Right lobe of liver (tissue), 6 donors: ENCODE measurements around the gene IPPK. TPM values are rescaled to one million over a fixed set of nuclear protein-coding genes. Genes with fewer than 3 reads are reported as not detected.

ENCODE experiments used
- ATAC-seq, 4 donors: fragments of 200-7000 bp; cut with Tn5 transposase; one replicate each; pipeline ENCODE4 v1.9.1; 2020; ENCODE audit warnings: mild to moderate bottlenecking in 4 of 4, moderate library complexity in 4 of 4
- DNase-seq, 3 donors: peaks; one replicate each; pipeline ENCODE4 v3.0.0-alpha.2; 2020
- H3K27ac ChIP-seq, 3 donors: fragments of 200-600 bp; one replicate each; pipeline ENCODE4 v1.8.0; 2022
- H3K27me3 ChIP-seq, 2 donors: fragments of 200-600 bp; one replicate each; pipeline ENCODE4 v1.8.0; 2022
- H3K36me3 ChIP-seq, 4 donors: fragments of 200-600 bp; sonication (generic) in 1 of 4; one replicate each; pipeline versions ENCODE4 v1.5.1 to v1.8.0; 2017 to 2022; ENCODE audit warnings: control low read depth in 1 of 4
- H3K4me1 ChIP-seq, 4 donors: fragments of 200-600 bp; sonication (generic) in 1 of 4; one replicate each; pipeline versions ENCODE4 v1.5.1 to v1.8.0; 2017 to 2022; ENCODE audit warnings: control low read depth in 1 of 4
- H3K4me3 ChIP-seq, 3 donors: fragments of 200-600 bp; one replicate each; pipeline ENCODE4 v1.8.0; 2022
- H3K9me3 ChIP-seq, 4 donors: fragments of 200-600 bp; sonication (generic) in 1 of 4; one replicate each; pipeline versions ENCODE4 v1.5.1 to v1.8.0; 2017 to 2022; ENCODE audit warnings: control low read depth in 1 of 4
- POLR2A ChIP-seq: fragments of 450-650 bp; IDR thresholded peaks from one replicate; pipeline ENCODE4 v1.6.1; 2017; ENCODE audit warnings: antibody characterized with exemption, mild to moderate bottlenecking
- WGBS: methylation state at CpG from one replicate; pipeline ENCODE4 v1.1.6; 2018; ENCODE audit warnings: low coverage, low lambda C conversion rate; ENCODE audit not compliant: insufficient coverage; ENCODE audit errors: missing lambda C conversion rate; 5-methylcytosine and 5-hydroxymethylcytosine counted together
- intact Hi-C, 2 donors: fragments of 100-400 bp; cut with DNase I; formaldehyde crosslinking; loops; one replicate each; pipeline versions ENCODE4 v1.11.2 to v1.14.1; 2022
- total RNA-seq, 6 experiments: library from RNA; depleted of rRNA in 2 of 6; stranded (reverse); fragments of >200 nt in 2 of 6; fragmentation: NEBNext Ultra II Directional in 3 of 6; extraction: Animal tissue kit (Norgen Biotek cat#: 25700) in 3 of 6; gene quantifications; one replicate each; pipeline versions ENCODE4 v1.1.0 to v1.2.4, GENCODE V29; 2016 to 2023
- TF ChIP-seq, protein P1 (sequence below), 4 donors: fragments of 200-600 bp in 3 of 4; fragments of 450-650 bp in 1 of 4; IDR thresholded peaks; one replicate each; pipeline versions ENCODE4 v1.5.1 to v1.8.0; 2016 to 2022; ENCODE audit warnings: antibody characterized with exemption in 4 of 4, mild to moderate bottlenecking in 2 of 4
- donor health status: DM: no; HTN: yes; CAD: no.
- donor health status: DM: no; HTN: no; CAD: no.
- donor health status: DM: no; HTN: no; CAD: no.
- donor health status: DM: no; HTN: yes; CAD: no.
- donor health status: DM: no; HTN: yes; CAD: no.

IPPK gene
- total RNA-seq, 6 experiments from 2014 or later: 2.4 to 4.9 (median 3.7) TPM

GRCh38 chr9:92650296-92650695 is 19.6 kb downstream of the IPPK start:
- no peaks in the 10 kb centered on the region for H3K27me3 ChIP-seq
- H3K4me3 ChIP-seq: no peak overlapping the region
- peaks cover 0 to 7% (median 0%) of the 10 kb centered on the region in 4 donors for H3K4me1 ChIP-seq
- H3K27ac ChIP-seq: no peak overlapping the region
- intact Hi-C loops: no loop called here
- 92% methylated on average over 3 of the region's 6 CpGs for WGBS
- ATAC-seq (no peak), DNase-seq (peak in 1 of 3 donors; percentile 24)
- TF ChIP-seq, protein P1, sequence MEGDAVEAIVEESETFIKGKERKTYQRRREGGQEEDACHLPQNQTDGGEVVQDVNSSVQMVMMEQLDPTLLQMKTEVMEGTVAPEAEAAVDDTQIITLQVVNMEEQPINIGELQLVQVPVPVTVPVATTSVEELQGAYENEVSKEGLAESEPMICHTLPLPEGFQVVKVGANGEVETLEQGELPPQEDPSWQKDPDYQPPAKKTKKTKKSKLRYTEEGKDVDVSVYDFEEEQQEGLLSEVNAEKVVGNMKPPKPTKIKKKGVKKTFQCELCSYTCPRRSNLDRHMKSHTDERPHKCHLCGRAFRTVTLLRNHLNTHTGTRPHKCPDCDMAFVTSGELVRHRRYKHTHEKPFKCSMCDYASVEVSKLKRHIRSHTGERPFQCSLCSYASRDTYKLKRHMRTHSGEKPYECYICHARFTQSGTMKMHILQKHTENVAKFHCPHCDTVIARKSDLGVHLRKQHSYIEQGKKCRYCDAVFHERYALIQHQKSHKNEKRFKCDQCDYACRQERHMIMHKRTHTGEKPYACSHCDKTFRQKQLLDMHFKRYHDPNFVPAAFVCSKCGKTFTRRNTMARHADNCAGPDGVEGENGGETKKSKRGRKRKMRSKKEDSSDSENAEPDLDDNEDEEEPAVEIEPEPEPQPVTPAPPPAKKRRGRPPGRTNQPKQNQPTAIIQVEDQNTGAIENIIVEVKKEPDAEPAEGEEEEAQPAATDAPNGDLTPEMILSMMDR (IDR thresholded peaks at IDR 0.05): no peak
- no peak for TF ChIP-seq POLR2A
- no peaks in the 10 kb centered on the region for H3K9me3 ChIP-seq
- peaks cover 0 to 34% (median 10%) of the 10 kb centered on the region in 4 donors for H3K36me3 ChIP-seq

- peak in 2 of 3 donors; percentile 38 for DNase-seq
- H3K9me3 ChIP-seq: no peaks in the 10 kb centered on the region
- intact Hi-C loops: no loop called here
- H3K27me3 ChIP-seq: no peaks in the 10 kb centered on the region
- H3K4me3 ChIP-seq: no peak overlapping the region
- WGBS: 83% methylated on average over 3 of the region's 5 CpGs
- ATAC-seq: no peak
- H3K36me3 ChIP-seq: peaks cover 0 to 44% (median 12%) of the 10 kb centered on the region in 4 donors
- no peak overlapping the region for H3K27ac ChIP-seq
- TF ChIP-seq, protein P1 (IDR thresholded peaks at IDR 0.05): no peak
- TF ChIP-seq POLR2A: no peak
- peaks cover 0 to 7% (median 0%) of the 10 kb centered on the region in 4 donors for H3K4me1 ChIP-seq
These were observed 20.9 kb downstream of the IPPK start for GRCh38 chr9:92649007-92649406.

- intact Hi-C loops: no loop called here
- peak; percentile 9 to 34 (median 23) for DNase-seq
- Histone ChIP-seq H3K9me3 (no peaks in the 10 kb centered on the region), H3K36me3 (peaks cover 0 to 49% (median 12%) of the 10 kb centered on the region in 4 donors), H3K27me3 (no peaks in the 10 kb centered on the region), H3K4me1 (peaks cover 0 to 7% (median 0%) of the 10 kb centered on the region in 4 donors), H3K4me3 (no peak overlapping the region), H3K27ac (no peak overlapping the region)
- no peak for TF ChIP-seq POLR2A
- TF ChIP-seq, protein P1 (IDR thresholded peaks at IDR 0.05): no peak
- ATAC-seq: peak in 2 of 4 donors; percentile 18 to 20
- WGBS: 60% methylated on average over 1 of the region's 6 CpGs
These were observed 21.4 kb downstream of the IPPK start for GRCh38 chr9:92648474-92648971.

- TF ChIP-seq, protein P1 (IDR thresholded peaks at IDR 0.05): no peak
- no peak for TF ChIP-seq POLR2A
- Histone ChIP-seq H3K9me3 (no peaks in the 10 kb centered on the region), H3K4me3 (no peak overlapping the region), H3K4me1 (peaks cover 0 to 7% (median 0%) of the 10 kb centered on the region in 4 donors), H3K27me3 (no peaks in the 10 kb centered on the region), H3K27ac (no peak overlapping the region), H3K36me3 (peaks cover 0 to 53% (median 15%) of the 10 kb centered on the region in 4 donors)
- intact Hi-C loops: no loop called here
- peak in 2 of 4 donors; percentile 13 to 39 for ATAC-seq
- peak in 2 of 3 donors; percentile 16 to 31 for DNase-seq
- WGBS: 93% methylated on average over 8 of the region's 11 CpGs
These were observed 22.1 kb downstream of the IPPK start for GRCh38 chr9:92647671-92648473.
